Erythroblast (primary cell): ENCODE results near the gene ANO9.

Experiments used
- DNase-seq, 2 experiments: peaks; one replicate each; lab custom pipeline; 2025; lab: John Stamatoyannopoulos, UW
- GATA1 ChIP-seq: IDR thresholded peaks from 2 replicates; pipeline ENCODE4 v1.6.1; 2011; ENCODE audit warnings: low read depth, mild to moderate bottlenecking, control low read depth, low read length, moderate library complexity
- POLR2A ChIP-seq: IDR thresholded peaks from 2 replicates; pipeline ENCODE4 v1.6.1; 2011; ENCODE audit warnings: mild to moderate bottlenecking, low read length

The ANO9 gene, protein sequence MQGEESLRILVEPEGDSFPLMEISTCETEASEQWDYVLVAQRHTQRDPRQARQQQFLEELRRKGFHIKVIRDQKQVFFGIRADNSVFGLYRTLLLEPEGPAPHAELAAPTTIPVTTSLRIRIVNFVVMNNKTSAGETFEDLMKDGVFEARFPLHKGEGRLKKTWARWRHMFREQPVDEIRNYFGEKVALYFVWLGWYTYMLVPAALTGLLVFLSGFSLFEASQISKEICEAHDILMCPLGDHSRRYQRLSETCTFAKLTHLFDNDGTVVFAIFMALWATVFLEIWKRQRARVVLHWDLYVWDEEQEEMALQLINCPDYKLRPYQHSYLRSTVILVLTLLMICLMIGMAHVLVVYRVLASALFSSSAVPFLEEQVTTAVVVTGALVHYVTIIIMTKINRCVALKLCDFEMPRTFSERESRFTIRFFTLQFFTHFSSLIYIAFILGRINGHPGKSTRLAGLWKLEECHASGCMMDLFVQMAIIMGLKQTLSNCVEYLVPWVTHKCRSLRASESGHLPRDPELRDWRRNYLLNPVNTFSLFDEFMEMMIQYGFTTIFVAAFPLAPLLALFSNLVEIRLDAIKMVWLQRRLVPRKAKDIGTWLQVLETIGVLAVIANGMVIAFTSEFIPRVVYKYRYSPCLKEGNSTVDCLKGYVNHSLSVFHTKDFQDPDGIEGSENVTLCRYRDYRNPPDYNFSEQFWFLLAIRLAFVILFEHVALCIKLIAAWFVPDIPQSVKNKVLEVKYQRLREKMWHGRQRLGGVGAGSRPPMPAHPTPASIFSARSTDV

GRCh38 chr11:441418-442274 lies at the start of gene ANO9:
Gene ANO9, minus strand, starts transcription at chr11:442011. Its CDS starts 85 bp downstream, at chr11:441926.
- TF ChIP-seq POLR2A (no peak), GATA1 (no peak)
- no peak for DNase-seq

- no peak for DNase-seq
- no peak for TF ChIP-seq POLR2A
- TF ChIP-seq GATA1, result no peak
Observed at GRCh38 chr11:491358-491757, 49.5 kb upstream of the ANO9 start.

DNA sequence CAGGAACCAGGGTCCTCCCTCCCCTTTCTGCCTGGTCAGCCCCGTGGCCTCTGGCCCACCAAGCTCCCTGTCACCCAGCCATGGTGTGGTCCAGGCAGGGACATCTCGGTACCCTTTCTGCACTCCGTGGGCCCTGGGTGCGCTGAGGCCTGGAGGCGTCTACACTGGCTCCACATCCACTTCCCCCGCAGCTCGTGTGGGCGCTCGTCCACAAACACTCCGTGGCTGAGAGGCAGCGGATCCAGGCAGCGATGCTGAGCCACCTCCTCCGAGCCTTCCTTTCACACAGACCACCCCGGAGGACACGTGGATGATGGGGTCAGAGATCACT lies 49.1 kb upstream of the ANO9 start:
- TF ChIP-seq POLR2A (no peak), GATA1 (no peak)
- DNase-seq, result no peak

- no peak for TF ChIP-seq GATA1
- TF ChIP-seq POLR2A, result no peak
Observed at GRCh38 chr11:490186-490929, 48.5 kb upstream of the ANO9 start.

GRCh38 chr11:489610-490185 lies 47.9 kb upstream of the ANO9 start:
- no peak for TF ChIP-seq POLR2A
- no peak for TF ChIP-seq GATA1
- DNase-seq, result no peak

More at GRCh38 chr11:490186-490929, 48.5 kb upstream of the ANO9 start:
- DNase-seq, result no peak

DNA sequence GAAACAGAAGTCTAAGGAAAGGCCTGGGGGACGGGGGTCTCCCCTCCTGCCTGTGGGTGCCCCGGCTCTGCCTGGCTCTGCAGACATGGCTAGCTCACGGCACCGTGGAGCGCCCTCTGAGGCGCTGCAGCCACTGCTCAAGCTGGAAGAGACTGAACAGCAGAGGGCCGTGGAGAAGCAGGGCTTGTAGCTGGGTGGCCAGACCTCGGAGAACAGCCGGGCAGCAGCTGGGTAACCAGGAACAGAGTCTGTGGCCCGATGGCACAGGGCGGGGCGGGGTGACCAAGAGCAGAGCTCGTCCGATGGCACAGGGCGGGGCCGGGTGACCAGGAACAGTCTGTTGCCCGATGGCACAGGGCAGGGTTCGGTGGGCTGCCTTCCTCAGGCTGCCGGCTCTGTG lies 47.2 kb upstream of the ANO9 start:
- DNase-seq, result no peak
- TF ChIP-seq GATA1 (no peak), POLR2A (no peak)

GRCh38 chr11:488579-488978 lies 46.8 kb upstream of the ANO9 start:
- DNase-seq, result no peak
- TF ChIP-seq POLR2A, result no peak

GRCh38 chr11:488062-488461 lies 46.3 kb upstream of the ANO9 start:
- DNase-seq, result no peak
- no peak for TF ChIP-seq GATA1
- no peak for TF ChIP-seq POLR2A

DNA sequence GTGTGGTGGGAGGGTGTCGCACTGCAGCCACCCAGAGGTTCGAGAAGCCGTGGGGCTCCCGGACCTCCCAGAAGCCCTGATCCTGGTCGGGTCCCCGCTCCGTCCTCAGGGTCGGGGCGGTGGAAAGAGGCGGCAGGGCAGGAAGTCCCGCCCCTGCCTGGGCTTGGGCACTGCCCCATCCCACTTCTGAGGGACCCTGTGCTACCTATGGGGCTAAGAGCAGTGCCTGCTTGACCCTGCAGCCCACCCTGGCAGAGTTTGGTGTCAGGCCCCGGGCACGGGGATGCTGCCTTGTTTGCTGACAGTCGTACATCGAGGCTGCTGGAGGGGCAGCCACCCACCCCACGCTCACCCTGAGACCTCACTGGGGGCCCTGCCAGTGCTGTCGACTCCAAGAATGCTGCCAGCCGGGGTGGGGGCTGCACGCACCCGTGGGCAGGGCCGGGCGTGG lies 45.8 kb upstream of the ANO9 start:
- no peak for TF ChIP-seq POLR2A
- TF ChIP-seq GATA1, result no peak
- no peak for DNase-seq

DNA sequence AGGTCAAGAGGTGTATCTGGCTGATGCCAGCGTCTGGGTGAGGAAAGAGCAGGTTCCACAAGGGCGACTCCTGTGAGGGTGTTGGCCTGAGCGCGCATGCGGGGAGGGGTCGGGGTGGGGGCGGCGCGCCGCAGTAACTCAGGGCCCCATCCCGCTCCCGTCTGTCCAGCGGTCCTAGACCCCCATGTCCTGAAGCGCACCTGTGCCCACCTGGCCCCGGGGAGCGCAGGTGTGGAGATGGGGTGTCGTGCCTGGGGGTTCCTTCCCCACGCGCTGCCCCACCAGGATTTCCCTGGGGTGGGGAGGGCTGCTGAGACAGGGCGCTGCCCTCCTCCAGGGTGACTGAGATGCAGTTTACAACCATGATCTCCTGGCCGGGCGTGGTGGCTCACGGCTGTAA lies 44.4 kb upstream of the ANO9 start:
- TF ChIP-seq POLR2A (no peak), GATA1 (no peak)
- DNase-seq, result no peak

DNA sequence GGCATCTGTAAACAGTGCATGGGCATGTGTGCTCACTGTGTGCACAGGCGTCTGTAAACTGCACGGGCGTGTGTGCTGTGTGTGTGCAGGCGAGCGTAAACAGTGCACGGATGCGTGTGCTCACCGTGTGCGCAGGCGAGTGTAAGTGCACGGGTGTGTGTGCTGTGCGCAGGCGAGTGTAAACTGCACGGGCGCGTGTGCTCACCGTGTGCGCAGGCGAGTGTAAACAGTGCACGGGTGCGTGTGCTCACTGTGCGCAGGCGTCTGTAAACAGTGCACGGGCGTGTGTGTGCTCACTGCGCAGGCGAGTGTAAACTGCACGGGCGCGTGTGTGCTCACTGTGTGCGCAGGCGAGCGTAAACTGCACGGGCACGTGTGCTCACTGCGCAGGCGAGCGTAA lies 42.8 kb upstream of the ANO9 start:
- DNase-seq, result no peak
- TF ChIP-seq GATA1 (no peak), POLR2A (no peak)

- no peak for TF ChIP-seq POLR2A
- no peak for TF ChIP-seq GATA1
- DNase-seq, result no peak
Observed at GRCh38 chr11:479311-479710, 37.5 kb upstream of the ANO9 start.
